WTC11 (cell line): ENCODE results near the gene PCYOX1L. TPM values are rescaled to one million over a fixed set of nuclear protein-coding genes. Genes with fewer than 3 reads are reported as not detected.

Source experiments
- ATAC-seq: fragments of 200-7000 bp; cut with Tn5 transposase; 2 replicates; pipeline ENCODE4 v1.10.0; 2021; ENCODE audit warnings: mild to moderate bottlenecking, moderate library complexity
- CTCF ChIA-PET: fragments of 300-600 bp; sonication (Branson Sonifier 250); formaldehyde crosslinking; loops from one replicate; lab custom pipeline; 2021; ENCODE audit warnings: antibody characterized with exemption; lab: Charles Lee
- POLR2A ChIA-PET: fragments of 350-600 bp; sonication (Branson Sonifier 250); formaldehyde crosslinking; loops from one replicate; lab custom pipeline; 2021; ENCODE audit warnings: antibody characterized with exemption; lab: Charles Lee
- DNase-seq: peaks from one replicate; pipeline ENCODE4 v3.0.0; 2021; ENCODE audit warnings: low spot score
- H3K27ac Mint-ChIP-seq: 2 replicates; pipeline ENCODE4 v1.8.0; 2021; ENCODE audit warnings: mixed read lengths
- H3K27me3 Mint-ChIP-seq: 2 replicates; pipeline ENCODE4 v1.8.0; 2021; ENCODE audit warnings: low read depth, mild to moderate bottlenecking, moderate library complexity, mixed read lengths
- H3K36me3 Mint-ChIP-seq: 2 replicates; pipeline ENCODE4 v1.8.0; 2021; ENCODE audit warnings: mixed read lengths
- H3K4me1 Mint-ChIP-seq: 2 replicates; pipeline ENCODE4 v1.8.0; 2022; ENCODE audit warnings: mixed read lengths
- H3K4me3 Mint-ChIP-seq: 2 replicates; pipeline ENCODE4 v1.8.0; 2021; ENCODE audit warnings: mild to moderate bottlenecking, moderate library complexity, mixed read lengths
- H3K9me3 Mint-ChIP-seq: 2 replicates; pipeline ENCODE4 v1.8.0; 2021; ENCODE audit warnings: mixed read lengths
- ETV6 ChIP-seq: sonication (generic); formaldehyde crosslinking; IDR thresholded peaks from 2 replicates; pipeline ENCODE4 v1.8.1; 2022; ENCODE audit warnings: mild to moderate bottlenecking, missing genetic modification reagents
- FOXJ3 ChIP-seq: sonication (generic); formaldehyde crosslinking; IDR thresholded peaks from 2 replicates; pipeline ENCODE4 v1.9.0; 2021; ENCODE audit warnings: missing genetic modification reagents, mild to moderate bottlenecking, borderline replicate concordance
- GABPB1 ChIP-seq: sonication (generic); formaldehyde crosslinking; IDR thresholded peaks from 2 replicates; pipeline ENCODE4 v1.8.1; 2023; ENCODE audit warnings: mild to moderate bottlenecking, missing genetic modification reagents
- KAT7 ChIP-seq: sonication (generic); formaldehyde crosslinking; IDR thresholded peaks from 2 replicates; pipeline ENCODE4 v1.8.1; 2023; ENCODE audit warnings: missing genetic modification reagents, mild to moderate bottlenecking, borderline replicate concordance
- MYBL2 ChIP-seq: sonication (generic); formaldehyde crosslinking; IDR thresholded peaks from 2 replicates; pipeline ENCODE4 v1.8.1; 2023; ENCODE audit warnings: mild to moderate bottlenecking, moderate library complexity, missing genetic modification reagents
- NFE2L1 ChIP-seq: sonication (generic); formaldehyde crosslinking; IDR thresholded peaks from 2 replicates; pipeline ENCODE4 v1.8.1; 2023; ENCODE audit warnings: missing genetic modification reagents
- NFYB ChIP-seq: sonication (generic); formaldehyde crosslinking; conservative IDR thresholded peaks from 2 replicates; pipeline ENCODE4 v1.8.0; 2022; ENCODE audit warnings: low read depth, missing genetic modification reagents
- RELA ChIP-seq: sonication (generic); formaldehyde crosslinking; IDR thresholded peaks from 2 replicates; pipeline ENCODE4 v1.8.1; 2022; ENCODE audit warnings: missing genetic modification reagents, mild to moderate bottlenecking, borderline replicate concordance
- SMAD3 ChIP-seq: sonication (generic); formaldehyde crosslinking; IDR thresholded peaks from 2 replicates; pipeline ENCODE4 v1.8.0; 2022; ENCODE audit warnings: missing genetic modification reagents, mild to moderate bottlenecking, borderline replicate concordance
- SP1 ChIP-seq: sonication (generic); formaldehyde crosslinking; conservative IDR thresholded peaks from 2 replicates; pipeline ENCODE4 v1.8.1; 2022; ENCODE audit warnings: missing genetic modification reagents
- TP53 ChIP-seq: sonication (generic); formaldehyde crosslinking; IDR thresholded peaks from 2 replicates; pipeline ENCODE4 v1.8.1; 2023; ENCODE audit warnings: mild to moderate bottlenecking, missing genetic modification reagents
- ZNF232 ChIP-seq: sonication (generic); formaldehyde crosslinking; IDR thresholded peaks from 2 replicates; pipeline ENCODE4 v1.8.0; 2022; ENCODE audit warnings: mild to moderate bottlenecking, missing genetic modification reagents
- ZNF317 ChIP-seq: sonication (generic); formaldehyde crosslinking; IDR thresholded peaks from 2 replicates; pipeline ENCODE4 v1.8.1; 2023; ENCODE audit warnings: low read depth, mild to moderate bottlenecking, moderate library complexity, missing genetic modification reagents, borderline replicate concordance
- total RNA-seq: library from RNA; stranded (reverse); gene quantifications from 3 replicates; pipeline ENCODE4 v1.2.3, GENCODE V29; 2021
- TF ChIP-seq, protein P1 (sequence below): sonication (generic); formaldehyde crosslinking; IDR thresholded peaks from 2 replicates; pipeline ENCODE4 v1.8.1; 2022; ENCODE audit warnings: low read depth, missing genetic modification reagents, borderline replicate concordance
- TF ChIP-seq, protein P2 (sequence below): sonication (generic); formaldehyde crosslinking; IDR thresholded peaks from 2 replicates; pipeline ENCODE4 v1.8.0; 2022; ENCODE audit warnings: missing genetic modification reagents
- TF ChIP-seq, protein P3 (sequence below): sonication (generic); formaldehyde crosslinking; IDR thresholded peaks from 2 replicates; pipeline ENCODE4 v1.8.0; 2022; ENCODE audit warnings: mild to moderate bottlenecking, missing genetic modification reagents
- TF ChIP-seq, protein P4 (sequence below): fragments of 200-600 bp; IDR thresholded peaks from 2 replicates; pipeline ENCODE4 v1.8.0; 2022; ENCODE audit warnings: antibody characterized with exemption

The PCYOX1L gene
- total RNA-seq, 1 experiment from 2014 or later, result 8.1 TPM

DNA sequence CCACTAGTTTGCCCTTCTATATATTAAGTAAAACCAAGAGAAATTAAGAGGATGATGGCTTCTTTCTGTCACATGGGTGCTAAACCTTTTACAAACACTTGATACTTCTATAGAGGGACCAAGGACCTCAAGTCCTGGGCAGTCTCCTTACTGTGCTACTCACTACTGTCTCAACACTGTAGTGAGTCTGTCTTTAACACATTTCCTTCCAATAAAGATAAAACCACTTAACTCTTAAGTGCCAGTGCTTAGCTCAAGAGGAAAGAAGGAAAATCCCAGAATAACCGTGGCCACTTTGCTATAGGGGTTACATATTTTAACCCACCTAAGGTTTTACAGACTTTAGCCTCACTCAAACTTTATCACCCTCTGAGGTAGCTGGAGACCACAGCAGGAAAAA is 16.9 kb upstream of the PCYOX1L start (continued):
- TF ChIP-seq, protein P1, sequence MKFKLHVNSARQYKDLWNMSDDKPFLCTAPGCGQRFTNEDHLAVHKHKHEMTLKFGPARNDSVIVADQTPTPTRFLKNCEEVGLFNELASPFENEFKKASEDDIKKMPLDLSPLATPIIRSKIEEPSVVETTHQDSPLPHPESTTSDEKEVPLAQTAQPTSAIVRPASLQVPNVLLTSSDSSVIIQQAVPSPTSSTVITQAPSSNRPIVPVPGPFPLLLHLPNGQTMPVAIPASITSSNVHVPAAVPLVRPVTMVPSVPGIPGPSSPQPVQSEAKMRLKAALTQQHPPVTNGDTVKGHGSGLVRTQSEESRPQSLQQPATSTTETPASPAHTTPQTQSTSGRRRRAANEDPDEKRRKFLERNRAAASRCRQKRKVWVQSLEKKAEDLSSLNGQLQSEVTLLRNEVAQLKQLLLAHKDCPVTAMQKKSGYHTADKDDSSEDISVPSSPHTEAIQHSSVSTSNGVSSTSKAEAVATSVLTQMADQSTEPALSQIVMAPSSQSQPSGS (CRISPR knock-in tag), result no peak
- TF ChIP-seq, all 79 proteins: peak for 0

DNA sequence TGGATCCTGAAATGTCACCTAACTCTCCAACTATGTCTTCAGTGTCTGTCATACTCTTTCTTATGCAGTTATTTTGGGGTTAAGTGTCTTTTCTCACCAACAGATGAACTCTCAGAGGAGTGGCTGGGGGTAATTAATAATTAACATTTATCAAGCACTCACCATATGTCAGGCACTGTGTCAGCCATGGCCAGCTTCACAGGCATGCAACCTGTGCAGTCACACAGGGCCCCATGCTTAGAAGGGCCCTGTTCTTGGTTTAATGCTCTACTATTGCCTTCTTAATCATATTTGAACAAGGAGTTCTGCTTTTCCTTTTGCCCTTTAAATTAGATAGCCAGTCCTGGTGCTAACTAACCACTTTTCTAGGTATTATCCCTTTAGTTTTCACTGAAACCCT is 16.0 kb upstream of the PCYOX1L start:
- ATAC-seq (no peak), DNase-seq (no peak)
- H3K27me3 Mint-ChIP-seq, result peaks cover 13% of the 10 kb centered on the region
- H3K4me1 Mint-ChIP-seq, result peaks cover 14% of the 10 kb centered on the region
- no peak overlapping the region for H3K4me3 Mint-ChIP-seq
- ChIA-PET CTCF (interaction anchor here (1.0 kb wide), 1 partner anchor 25 kb away, joined by 3 read pairs; no protein-coding TSS in a partner anchor), POLR2A (no interaction called here)
- H3K27ac Mint-ChIP-seq, result no peak overlapping the region
- H3K36me3 Mint-ChIP-seq, result 0 out of 2 replicates have a peak, but pooled peaks cover under 1% of the 10 kb centered on the region
- TF ChIP-seq MYBL2 (CRISPR knock-in tag), result no peak
- TF ChIP-seq ZNF232 (CRISPR knock-in tag), result no peak
- no peaks in the 10 kb centered on the region for H3K9me3 Mint-ChIP-seq

DNA sequence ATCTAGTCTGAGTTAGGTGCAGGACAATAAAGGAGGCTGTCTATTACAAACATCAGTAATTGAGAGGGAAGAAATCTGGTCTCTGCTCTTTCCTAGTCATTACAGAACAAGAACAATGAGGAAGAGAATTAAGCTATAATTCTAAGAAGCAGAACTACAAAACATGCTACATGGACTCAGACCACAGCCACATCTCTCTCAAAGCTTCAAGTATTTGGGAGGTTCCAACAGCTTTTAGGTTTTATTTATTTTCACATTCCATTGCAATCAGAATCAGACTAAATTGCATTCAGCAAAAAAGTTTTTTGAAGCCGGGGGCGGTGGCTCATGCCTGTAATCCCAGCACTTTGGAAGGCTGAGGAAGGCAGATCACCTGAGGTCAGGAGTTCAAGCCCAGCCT is 13.7 kb upstream of the PCYOX1L start:
- Mint-ChIP-seq H3K4me1 (peaks cover 20% of the 10 kb centered on the region), H3K4me3 (peak overlapping the region; percentile 89)
- TF ChIP-seq TP53 (CRISPR knock-in tag), result no peak
- TF ChIP-seq, protein P2, sequence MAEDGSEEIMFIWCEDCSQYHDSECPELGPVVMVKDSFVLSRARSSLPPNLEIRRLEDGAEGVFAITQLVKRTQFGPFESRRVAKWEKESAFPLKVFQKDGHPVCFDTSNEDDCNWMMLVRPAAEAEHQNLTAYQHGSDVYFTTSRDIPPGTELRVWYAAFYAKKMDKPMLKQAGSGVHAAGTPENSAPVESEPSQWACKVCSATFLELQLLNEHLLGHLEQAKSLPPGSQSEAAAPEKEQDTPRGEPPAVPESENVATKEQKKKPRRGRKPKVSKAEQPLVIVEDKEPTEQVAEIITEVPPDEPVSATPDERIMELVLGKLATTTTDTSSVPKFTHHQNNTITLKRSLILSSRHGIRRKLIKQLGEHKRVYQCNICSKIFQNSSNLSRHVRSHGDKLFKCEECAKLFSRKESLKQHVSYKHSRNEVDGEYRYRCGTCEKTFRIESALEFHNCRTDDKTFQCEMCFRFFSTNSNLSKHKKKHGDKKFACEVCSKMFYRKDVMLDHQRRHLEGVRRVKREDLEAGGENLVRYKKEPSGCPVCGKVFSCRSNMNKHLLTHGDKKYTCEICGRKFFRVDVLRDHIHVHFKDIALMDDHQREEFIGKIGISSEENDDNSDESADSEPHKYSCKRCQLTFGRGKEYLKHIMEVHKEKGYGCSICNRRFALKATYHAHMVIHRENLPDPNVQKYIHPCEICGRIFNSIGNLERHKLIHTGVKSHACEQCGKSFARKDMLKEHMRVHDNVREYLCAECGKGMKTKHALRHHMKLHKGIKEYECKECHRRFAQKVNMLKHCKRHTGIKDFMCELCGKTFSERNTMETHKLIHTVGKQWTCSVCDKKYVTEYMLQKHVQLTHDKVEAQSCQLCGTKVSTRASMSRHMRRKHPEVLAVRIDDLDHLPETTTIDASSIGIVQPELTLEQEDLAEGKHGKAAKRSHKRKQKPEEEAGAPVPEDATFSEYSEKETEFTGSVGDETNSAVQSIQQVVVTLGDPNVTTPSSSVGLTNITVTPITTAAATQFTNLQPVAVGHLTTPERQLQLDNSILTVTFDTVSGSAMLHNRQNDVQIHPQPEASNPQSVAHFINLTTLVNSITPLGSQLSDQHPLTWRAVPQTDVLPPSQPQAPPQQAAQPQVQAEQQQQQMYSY (CRISPR knock-in tag), result no peak
- TF ChIP-seq, all 79 proteins: peak for 0
- ChIA-PET CTCF (interaction anchor here (3.0 kb wide), 1 partner anchor 24 kb away, joined by 15 read pairs; no protein-coding TSS in a partner anchor), POLR2A (no interaction called here)
- H3K9me3 Mint-ChIP-seq, result no peaks in the 10 kb centered on the region
- DNase-seq, result no peak
- peaks cover 23% of the 10 kb centered on the region for H3K36me3 Mint-ChIP-seq
- no peak for ATAC-seq
- no peak overlapping the region for H3K27ac Mint-ChIP-seq
- H3K27me3 Mint-ChIP-seq, result peaks cover 13% of the 10 kb centered on the region

DNA sequence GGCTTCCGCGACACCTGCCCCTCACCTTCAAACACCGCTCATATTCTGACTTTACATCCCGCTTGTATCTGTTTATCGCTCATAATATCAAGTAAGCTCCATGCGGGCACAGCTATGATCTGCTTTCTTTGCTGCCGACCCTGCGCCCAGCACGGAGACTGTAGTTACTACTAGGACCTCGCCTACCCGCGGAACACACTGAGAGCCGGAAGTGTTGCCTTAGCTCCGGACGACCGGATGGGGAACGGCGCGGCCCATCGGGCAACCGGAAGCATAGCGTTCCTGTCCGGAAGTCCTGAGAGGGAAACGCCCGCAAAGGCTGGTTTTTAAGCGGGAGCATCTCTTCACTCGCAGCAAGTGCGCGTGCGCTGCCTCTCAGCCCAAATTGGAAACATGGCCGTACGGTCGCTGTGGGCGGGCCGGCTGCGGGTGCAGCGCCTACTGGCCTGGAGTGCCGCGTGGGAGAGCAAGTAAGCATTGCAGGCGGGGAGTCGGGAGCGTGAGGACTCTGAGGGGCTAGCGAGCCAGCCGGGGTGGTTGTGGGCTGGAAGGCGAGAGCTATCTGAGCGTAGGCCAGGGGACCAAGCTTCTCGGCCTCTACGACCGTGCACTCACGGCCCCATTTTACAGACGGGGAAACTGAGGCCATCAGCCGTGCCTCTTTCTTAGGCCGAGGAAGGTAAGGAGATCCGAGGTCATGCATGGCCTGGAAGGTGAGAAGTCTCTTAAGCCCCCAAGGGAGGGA is 12.5 kb upstream of the PCYOX1L start, which contains the start of gene GRPEL2:
Gene GRPEL2, plus strand, starts transcription at position 353 of the 745 bp plus-strand sequence. Its CDS starts 41 bp downstream, at position 394.
- peaks cover 35% of the 10 kb centered on the region for H3K36me3 Mint-ChIP-seq
- peaks cover 13% of the 10 kb centered on the region for H3K27me3 Mint-ChIP-seq
- H3K4me1 Mint-ChIP-seq, result peaks cover 20% of the 10 kb centered on the region
- H3K27ac Mint-ChIP-seq, result peak within 1 kb of the TSS; percentile 90
- peak; percentile 97 for ATAC-seq
- H3K4me3 Mint-ChIP-seq, result peak within 1 kb of the TSS; percentile 89
- CTCF ChIA-PET, result interaction anchor here (0.6 to 3.0 kb wide), 11 partner anchors 10 to 942 kb away, joined by 3 to 15 read pairs (median 4); partner anchors contain the start of gene PCYOX1L
- no peaks in the 10 kb centered on the region for H3K9me3 Mint-ChIP-seq
- POLR2A ChIA-PET, result interaction anchor here (0.7 to 1.5 kb wide), 5 partner anchors 12 to 214 kb away, joined by 3 to 16 read pairs (median 4); partner anchors contain the start of gene PCYOX1L
- DNase-seq, result peak; percentile 94
- TF ChIP-seq ETV6 (CRISPR knock-in tag) (peak; percentile 97), NFE2L1 (peak; percentile 83; the same call in 1 of the 2 replicates), GABPB1 (CRISPR knock-in tag) (peak; percentile 81), NFYB (CRISPR knock-in tag) (0 out of 2 replicates have a peak, but pooled peaks have one; percentile 31), RELA (CRISPR knock-in tag) (peak; percentile 82; the same call in 1 of the 2 replicates), SMAD3 (peak; percentile 60; the same call in 1 of the 2 replicates), SP1 (CRISPR knock-in tag) (peak; percentile 87), FOXJ3 (CRISPR knock-in tag) (0 out of 2 replicates have a peak, but pooled peaks have one; percentile 57), ZNF317 (CRISPR knock-in tag) (peak; percentile 81; the same call in 1 of the 2 replicates), KAT7 (CRISPR knock-in tag) (peak; percentile 98; the same call in 1 of the 2 replicates)
- TF ChIP-seq, protein P3, sequence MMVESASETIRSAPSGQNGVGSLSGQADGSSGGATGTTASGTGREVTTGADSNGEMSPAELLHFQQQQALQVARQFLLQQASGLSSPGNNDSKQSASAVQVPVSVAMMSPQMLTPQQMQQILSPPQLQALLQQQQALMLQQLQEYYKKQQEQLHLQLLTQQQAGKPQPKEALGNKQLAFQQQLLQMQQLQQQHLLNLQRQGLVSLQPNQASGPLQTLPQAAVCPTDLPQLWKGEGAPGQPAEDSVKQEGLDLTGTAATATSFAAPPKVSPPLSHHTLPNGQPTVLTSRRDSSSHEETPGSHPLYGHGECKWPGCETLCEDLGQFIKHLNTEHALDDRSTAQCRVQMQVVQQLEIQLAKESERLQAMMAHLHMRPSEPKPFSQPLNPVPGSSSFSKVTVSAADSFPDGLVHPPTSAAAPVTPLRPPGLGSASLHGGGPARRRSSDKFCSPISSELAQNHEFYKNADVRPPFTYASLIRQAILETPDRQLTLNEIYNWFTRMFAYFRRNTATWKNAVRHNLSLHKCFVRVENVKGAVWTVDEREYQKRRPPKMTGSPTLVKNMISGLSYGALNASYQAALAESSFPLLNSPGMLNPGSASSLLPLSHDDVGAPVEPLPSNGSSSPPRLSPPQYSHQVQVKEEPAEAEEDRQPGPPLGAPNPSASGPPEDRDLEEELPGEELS (CRISPR knock-in tag), result peak; percentile 80
- TF ChIP-seq, protein P4, sequence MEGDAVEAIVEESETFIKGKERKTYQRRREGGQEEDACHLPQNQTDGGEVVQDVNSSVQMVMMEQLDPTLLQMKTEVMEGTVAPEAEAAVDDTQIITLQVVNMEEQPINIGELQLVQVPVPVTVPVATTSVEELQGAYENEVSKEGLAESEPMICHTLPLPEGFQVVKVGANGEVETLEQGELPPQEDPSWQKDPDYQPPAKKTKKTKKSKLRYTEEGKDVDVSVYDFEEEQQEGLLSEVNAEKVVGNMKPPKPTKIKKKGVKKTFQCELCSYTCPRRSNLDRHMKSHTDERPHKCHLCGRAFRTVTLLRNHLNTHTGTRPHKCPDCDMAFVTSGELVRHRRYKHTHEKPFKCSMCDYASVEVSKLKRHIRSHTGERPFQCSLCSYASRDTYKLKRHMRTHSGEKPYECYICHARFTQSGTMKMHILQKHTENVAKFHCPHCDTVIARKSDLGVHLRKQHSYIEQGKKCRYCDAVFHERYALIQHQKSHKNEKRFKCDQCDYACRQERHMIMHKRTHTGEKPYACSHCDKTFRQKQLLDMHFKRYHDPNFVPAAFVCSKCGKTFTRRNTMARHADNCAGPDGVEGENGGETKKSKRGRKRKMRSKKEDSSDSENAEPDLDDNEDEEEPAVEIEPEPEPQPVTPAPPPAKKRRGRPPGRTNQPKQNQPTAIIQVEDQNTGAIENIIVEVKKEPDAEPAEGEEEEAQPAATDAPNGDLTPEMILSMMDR, result no peak
